ENCODE results near the gene FARP1.

Gene FARP1

GRCh38 chr13:98436233-98436910 is 293.5 kb downstream of the FARP1 start:
- no peak for DNase-seq

DNA sequence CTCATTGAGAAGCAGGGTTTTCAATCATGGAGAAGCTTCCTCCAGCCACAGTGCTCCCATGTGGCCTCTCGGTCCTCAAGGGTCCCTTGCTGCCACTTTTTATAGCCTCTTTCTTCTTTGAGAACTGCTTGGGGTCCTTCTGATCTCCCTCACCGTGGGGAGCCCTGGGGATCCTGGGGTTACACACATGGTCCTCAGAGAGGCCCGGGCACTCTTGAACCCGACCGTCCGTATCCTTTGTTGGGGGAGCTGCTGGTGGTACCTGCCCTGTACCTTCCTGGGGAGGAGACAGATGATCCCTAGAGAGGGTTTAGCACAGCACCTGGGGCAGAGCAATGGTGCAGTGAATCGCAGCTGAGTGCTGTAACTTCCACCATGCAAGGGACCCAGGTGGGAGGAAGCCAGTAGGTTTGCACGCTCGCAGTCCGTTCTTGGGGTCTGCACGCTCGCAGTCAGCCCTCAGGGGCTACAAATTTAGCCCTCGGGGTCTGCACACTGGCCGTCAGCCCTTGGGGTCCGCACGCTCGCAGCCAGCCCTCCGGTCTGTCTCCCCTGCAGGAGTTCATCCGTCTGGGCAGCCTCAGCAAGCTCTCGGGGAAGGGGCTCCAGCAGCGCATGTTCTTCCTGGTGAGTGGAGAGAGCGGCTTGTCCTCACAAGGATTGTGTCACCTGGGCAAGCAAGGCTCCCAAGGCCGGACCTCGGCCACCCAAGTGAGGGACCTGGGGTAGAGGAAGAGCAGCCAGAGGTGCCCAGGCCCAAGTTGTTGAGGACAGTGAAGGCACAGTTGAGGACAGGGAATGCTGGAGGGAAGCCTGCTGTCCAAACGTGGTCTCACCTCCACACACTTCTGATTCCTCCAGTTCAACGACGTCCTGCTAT is 295.6 kb downstream of the FARP1 start:
- no peak for DNase-seq

DNA sequence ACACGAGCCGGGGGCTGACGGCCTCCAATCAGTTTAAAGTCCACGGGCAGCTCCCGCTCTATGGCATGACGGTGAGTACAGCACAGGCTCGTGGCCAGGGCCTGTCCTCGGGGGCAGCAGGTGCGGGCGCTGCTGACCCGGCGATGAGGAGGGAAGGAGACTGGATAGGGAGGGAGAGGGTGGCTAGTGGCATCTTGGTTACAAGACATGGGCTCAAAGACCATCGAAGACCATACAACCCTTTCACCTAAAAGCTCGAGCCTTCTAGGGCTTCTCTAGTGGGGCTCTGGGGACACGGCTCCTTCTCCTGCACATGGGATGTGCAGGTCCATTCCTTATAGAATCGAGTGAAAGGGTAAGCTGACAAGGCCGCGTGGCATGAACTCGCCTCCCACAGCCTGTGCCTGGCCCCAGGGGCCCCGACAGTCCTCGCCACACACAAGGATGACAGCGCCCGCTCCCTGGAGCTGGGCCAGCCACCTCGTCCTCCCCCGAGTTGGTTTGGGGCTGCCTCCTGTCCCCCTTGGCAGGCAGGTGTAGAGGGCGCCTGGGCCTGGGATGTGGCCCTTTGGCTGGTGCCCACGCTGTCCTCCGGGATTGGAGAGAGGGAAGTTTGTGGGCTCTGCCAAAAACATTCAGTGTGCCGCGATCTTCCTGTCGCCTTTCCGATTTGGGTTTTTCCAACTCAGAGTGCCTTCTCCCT is 296.4 kb downstream of the FARP1 start:
- no peak for DNase-seq

DNA sequence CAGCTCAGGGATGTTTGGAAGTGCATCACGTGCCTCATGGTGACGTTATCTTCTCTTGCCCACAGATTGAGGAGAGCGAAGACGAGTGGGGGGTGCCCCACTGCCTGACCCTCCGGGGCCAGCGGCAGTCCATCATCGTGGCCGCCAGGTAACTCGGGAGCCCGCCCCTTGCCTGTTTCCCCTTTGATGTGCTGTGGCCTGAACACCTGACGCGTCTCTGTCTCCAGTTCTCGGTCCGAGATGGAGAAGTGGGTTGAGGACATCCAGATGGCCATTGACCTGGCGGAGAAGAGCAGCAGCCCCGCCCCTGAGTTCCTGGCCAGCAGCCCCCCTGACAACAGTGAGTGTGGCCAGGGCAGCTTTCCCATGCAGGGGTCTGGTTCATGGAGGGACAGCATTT is 297.0 kb downstream of the FARP1 start:
- no peak for DNase-seq

DNA sequence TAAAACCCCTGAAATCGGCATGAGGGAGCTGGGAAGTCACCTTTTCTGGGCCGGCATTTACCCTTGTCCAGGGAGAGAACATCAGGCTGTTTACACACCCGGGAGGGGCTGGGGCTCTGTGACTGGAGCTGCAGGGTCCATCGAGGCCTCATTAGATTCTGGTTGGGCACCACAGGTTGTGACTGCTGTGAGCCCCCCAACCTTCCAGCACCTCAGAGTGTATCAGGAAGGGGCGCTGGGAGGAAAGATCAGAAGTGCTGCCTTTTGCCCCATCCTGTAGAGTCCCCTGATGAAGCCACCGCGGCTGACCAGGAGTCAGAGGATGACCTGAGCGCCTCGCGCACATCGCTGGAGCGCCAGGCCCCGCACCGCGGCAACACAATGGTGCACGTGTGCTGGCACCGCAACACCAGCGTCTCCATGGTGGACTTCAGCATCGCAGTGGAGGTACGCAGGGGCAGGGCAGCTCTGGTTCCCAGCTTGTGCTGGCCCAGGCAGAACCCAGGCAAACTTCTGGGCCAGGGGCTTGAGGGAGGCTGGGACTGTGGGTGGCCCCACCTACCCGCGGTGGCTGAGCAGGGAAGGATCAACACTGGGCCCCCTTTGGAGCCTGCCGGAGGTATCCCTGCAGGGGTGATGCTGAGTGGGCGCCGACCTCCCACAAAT is 297.6 kb downstream of the FARP1 start:
- no peak for DNase-seq

- DNase-seq, result no peak
These were observed 298.3 kb downstream of the FARP1 start for GRCh38 chr13:98441056-98441676.

DNA sequence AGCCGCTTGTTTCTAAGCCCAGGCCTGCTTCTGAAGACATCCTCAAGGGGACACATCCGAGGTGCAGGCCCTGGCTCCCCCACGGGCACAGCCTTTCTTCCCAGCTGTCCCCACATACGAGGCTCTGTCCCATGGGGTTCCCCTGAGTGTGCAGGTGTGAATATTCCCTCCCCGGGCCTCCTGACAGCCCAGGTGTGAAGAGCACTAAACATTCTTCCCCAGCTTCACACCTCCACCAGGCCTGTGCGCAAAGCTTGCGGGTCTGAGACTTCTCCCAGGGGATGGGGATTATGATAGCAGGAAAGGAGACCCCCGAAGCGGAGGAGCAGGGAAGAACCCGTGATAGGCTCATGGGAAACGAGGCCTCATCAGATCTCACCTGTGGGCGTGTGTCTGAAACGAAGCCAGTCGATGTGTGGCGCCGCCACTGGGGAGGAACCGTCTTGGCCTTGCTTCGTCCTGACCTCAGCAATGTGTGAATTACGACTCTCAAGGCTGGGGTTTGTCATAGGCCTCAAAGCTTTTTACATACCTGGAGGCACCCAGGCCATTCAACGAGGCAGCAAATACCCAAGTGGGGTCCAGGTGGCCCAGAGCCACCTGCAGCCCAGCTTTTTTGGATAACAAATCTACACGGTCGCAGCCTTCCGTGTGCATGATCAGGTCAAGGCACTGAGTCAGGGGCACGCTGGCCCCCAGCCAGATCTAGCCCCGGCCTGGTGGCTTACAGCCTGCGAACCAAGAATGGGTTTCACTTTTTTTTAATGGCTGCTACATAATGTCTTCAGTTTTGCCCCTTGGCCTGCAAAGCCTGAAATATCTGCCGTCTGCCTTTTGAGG is 299.7 kb downstream of the FARP1 start:
- no peak for DNase-seq

- DNase-seq, result no peak
These were observed 300.4 kb downstream of the FARP1 start for GRCh38 chr13:98443329-98443728.

DNA sequence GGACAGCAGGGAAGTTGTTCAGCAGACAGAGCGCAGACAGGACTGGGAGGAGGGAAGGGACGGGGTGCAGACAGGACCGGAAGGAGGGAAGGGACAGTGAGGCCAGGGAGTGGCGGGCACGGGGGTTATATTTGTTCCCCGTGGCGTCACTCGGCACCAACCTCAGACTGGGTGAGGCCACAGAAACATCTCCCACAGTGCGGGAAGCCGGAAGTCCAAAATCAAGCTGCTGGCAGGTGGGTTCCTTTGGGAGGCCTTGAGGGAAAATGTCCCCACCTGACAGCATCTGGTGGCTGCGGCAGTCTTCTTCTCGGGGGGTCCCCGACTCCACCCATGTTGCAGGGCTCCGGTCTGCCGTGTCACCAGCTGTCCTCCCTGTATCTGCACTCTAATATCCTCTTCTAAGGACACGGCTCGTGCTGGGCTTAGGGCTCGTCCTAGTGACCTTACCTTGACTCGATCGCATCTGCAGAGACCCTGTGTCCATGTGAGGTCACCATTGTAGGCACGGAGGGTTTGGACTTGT is 301.0 kb downstream of the FARP1 start:
- no peak for DNase-seq

DNA sequence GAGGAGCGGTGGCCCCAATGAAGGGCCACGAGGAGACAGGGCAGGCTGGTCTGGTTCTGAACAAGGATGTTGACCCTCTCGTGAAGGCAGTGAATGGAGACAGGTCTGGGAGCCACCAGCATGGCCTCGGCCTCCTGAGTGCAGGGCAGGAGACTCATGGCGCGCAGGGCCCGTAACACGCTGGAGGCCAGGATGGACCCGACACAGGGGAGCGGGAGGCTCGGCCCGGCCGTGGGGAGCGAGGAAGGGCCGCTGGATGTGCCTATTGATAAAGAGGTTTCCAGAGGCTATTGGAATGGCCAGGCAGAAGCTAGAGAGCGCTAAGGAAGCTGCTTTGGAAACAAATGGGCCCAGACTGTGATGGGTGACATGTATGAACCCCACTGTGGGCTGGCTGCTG is 301.5 kb downstream of the FARP1 start:
- DNase-seq, result no peak

DNA sequence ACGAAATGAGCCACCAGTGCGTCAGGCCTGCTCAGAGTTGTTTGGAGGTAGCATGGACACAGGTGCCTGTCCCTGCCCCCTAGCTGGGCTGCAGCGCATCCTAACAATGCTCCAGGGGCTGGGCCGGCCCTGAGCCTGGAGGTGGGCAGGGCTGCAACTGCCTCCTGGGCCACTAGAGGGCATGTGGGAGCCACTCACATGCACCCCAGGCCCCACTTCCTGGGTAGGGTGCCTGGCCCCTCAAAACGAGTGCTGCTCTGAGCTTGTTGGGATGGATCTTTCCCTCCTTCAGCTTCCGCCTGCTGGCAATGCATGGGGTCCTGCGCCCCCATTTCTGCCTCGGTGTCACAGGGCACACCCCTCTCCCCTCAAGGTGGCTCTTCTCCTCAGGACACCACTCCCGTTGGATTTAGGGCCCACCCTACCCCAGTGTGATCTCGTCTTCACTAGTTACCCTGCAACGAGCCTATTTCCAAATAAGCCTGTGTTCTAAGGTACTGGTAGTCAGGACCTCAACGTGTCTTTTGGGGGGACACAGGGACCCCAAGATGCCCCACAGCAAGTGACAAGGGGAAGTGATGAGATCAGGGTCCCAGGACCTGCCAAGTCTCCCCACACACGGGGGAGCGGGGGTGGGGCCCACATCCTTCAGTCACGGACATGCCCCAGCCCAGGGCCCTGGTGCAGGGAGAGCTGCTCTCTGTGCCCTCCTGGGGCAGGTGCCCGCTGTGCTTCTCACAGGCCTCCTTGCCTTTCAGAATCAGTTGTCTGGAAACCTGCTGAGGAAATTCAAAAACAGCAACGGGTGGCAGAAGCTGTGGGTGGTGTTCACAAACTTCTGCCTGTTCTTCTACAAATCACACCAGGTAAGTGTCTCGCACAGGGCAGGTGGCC is 302.7 kb downstream of the FARP1 start:
- DNase-seq, result peak; percentile 49

DNA sequence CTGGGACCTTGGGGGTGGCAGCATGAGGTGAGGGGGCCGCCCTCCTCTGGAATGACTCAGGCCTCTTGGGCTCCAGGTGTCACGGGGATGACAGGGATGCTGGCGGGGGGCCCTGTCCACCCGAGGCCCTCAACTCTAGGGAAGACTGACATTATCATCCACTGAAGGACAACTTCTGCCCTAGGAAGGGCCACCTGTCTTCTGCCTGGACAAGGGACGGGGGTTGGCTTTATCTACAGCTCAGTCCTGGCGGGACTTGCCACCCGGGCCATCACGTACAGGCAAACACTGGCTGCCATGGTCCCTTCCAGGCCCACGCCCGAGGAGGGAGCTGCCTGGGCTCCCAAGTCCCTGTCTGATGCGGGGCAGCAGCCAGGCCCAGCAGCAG is 303.3 kb downstream of the FARP1 start:
- DNase-seq, result no peak

- no peak for DNase-seq
These were observed 304.2 kb downstream of the FARP1 start for GRCh38 chr13:98447130-98447529.

- no peak for DNase-seq
These were observed 305.2 kb downstream of the FARP1 start for GRCh38 chr13:98447881-98448641.

DNA sequence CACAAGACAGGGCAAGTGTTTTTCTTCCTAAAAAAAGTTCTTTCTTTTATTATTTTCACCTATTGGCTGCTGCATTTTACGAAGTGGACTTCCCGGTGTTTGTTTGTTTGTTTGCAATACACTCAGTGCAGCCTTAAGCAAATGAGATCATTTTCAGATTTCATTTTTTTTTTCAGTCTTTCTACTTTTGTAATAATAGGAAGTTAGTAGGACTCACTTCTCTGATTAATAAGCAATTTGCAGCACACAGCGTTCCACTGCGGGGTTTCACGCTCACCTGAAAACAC is 305.7 kb downstream of the FARP1 start:
- DNase-seq, result no peak

- DNase-seq, result no peak
These were observed 306.4 kb downstream of the FARP1 start for GRCh38 chr13:98449273-98449672.

DNA sequence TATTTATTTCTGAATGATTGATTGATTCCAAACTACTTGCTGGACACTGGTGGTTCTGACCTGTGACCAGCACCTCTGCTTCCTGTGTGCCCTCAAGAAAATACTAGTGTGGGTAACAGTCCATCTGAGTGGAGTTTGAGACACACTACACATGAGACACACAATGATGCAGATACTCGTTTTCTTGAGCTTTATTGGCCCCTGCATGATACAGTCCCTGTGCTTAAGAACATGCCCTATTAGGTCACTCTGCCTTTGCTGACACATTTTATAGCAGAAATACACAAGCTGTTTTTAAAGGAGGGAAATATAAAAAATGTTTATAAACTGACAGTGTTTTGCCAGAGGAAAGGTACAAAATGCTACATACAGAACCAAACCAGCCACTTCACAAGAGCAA is 307.1 kb downstream of the FARP1 start:
- no peak for DNase-seq

- DNase-seq, result no peak
These were observed 307.7 kb downstream of the FARP1 start for GRCh38 chr13:98450539-98451111.

DNA sequence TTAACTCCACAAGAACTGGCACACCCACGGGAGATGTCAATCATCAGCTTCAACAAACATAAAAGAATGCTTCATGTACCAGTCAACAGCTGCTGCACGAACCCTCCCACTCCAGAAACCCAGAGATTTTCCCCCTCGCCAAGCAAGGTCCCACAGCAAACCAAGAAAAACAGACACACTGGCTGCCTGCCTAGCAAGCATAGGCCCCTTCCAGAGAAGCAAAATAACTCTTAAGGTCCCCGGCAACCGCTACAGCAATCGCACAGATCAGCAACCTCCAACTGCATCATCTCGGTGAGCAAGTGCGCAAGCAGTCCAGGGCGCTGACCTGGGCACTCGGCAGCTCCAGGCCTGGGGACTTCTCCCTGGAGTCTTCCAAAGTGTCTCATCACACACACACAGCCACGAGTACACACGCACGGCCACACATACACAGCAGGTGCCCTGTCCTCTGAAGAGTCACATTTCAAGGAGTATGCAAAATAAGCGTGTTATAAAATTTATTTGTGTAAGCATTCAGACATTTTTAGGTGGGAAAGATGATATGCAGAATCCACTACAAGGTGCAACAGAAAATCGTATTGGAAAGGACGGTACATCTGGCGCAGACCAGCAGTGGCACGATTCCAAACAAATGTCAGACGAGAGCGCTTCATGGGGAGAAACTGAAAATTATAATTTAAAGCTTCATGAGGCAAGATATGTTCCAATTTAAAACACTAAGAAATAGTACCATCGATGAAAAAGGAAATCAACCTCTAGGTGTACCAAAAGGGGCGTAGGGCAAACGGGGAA is 309.0 kb downstream of the FARP1 start:
- no peak for DNase-seq
